HG03432 (cell line): ENCODE data around the gene C20orf96.
"Not testable (repeated sequence)": the region's sequence is repeated elsewhere in the genome, so short reads cannot be mapped to it uniquely, and the experiment has no call there.

Experiments used
- ATAC-seq: cut with Tn5 transposase; IDR thresholded peaks from one replicate; pipeline ENCODE4 v1.9.1; 2021; ENCODE audit warnings: mild to moderate bottlenecking, moderate library complexity; ENCODE audit not compliant: unreplicated experiment

The C20orf96 gene

GRCh38 chr20:290084-290831 lies at the start of gene C20orf96:
Gene C20orf96 (minus strand): TSS chr20:290750. CDS start chr20:290610, 140 bp downstream.
- ATAC-seq: peak; percentile 88

- ATAC-seq: not testable (repeated sequence)
These were observed 45.5 kb upstream of the C20orf96 start for GRCh38 chr20:336040-336439.

GRCh38 chr20:334578-334977 lies 44.0 kb upstream of the C20orf96 start:
- ATAC-seq: no peak

- ATAC-seq: no peak
These were observed 39.9 kb upstream of the C20orf96 start for GRCh38 chr20:330233-331149.

- ATAC-seq: no peak
These were observed 39.3 kb upstream of the C20orf96 start for GRCh38 chr20:329851-330232.

GRCh38 chr20:328975-329695 lies 38.6 kb upstream of the C20orf96 start:
- no peak for ATAC-seq

- ATAC-seq: no peak
These were observed 37.8 kb upstream of the C20orf96 start for GRCh38 chr20:328027-328974.

GRCh38 chr20:327186-328026 lies 36.9 kb upstream of the C20orf96 start:
- ATAC-seq: no peak

- ATAC-seq: no peak
These were observed 36.2 kb upstream of the C20orf96 start for GRCh38 chr20:326645-327185.

- peak; percentile 14 for ATAC-seq
These were observed 35.5 kb upstream of the C20orf96 start for GRCh38 chr20:325889-326644.

GRCh38 chr20:325045-325888 lies 34.7 kb upstream of the C20orf96 start, which contains the start of gene SOX12:
Gene SOX12 (plus strand): TSS chr20:325552. CDS start chr20:325925, 373 bp downstream.
- peak; percentile 79 for ATAC-seq

GRCh38 chr20:324177-325044 lies 33.9 kb upstream of the C20orf96 start:
- peak; percentile 54 for ATAC-seq

- ATAC-seq: no peak
These were observed 25.9 kb upstream of the C20orf96 start for GRCh38 chr20:316316-317068.

GRCh38 chr20:313948-314347 lies 23.4 kb upstream of the C20orf96 start:
- no peak for ATAC-seq

- no peak for ATAC-seq
These were observed 22.9 kb upstream of the C20orf96 start for GRCh38 chr20:313402-313801.

- no peak for ATAC-seq
These were observed 22.3 kb upstream of the C20orf96 start for GRCh38 chr20:312866-313265.
